ENCODE results near the gene EXOC3L1. TPM values are rescaled to one million over a fixed set of nuclear protein-coding genes. Genes with fewer than 3 reads are reported as not detected.

The EXOC3L1 gene
- total RNA-seq, 1 donor from 2014 or later: 0.45 TPM

DNA sequence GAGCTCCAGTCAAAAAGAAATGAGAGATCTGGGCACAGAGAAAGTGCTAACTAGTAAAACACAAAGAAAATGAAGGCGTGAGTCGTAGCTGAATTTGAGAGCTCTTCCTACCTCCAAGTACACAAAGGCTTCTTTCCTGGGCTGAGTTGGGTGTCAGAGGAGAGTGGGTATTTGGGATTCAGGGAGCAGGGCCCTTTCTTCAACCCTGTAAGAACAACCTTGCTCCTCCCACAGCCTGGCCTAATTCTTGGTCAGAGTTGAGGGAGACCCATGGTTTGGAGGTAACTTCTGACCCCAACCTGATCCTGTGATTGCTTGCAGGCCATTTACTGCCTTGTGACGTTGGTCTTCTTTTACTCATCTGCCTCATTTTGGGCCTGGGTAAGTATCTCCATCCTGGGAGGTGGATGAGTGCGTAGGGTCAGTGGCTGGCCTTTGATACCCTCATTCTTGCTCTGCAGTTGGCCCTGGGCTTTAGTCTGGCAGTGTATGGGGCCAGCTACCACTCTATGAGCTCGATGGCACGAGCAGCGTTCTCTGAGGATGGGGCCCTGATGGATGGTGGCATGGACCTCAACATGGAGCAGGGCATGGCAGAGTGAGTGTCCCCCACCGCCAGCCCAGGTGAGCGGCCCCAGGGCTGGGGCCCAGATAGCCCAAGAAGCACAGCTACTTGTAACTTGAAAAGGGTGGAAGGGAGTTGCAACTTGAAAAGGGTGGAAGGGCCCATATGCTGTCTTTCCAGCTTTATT is 38.3 kb upstream of the EXOC3L1 start:
- FAIRE-seq (no peak), DNase-seq (ENCODE audit: low read depth) (no peak)
- no peaks in the 10 kb centered on the region for H3K9me3 ChIP-seq (ENCODE audit: insufficient read depth, low read depth, low read length)
- TF ChIP-seq EZH2 (IDR thresholded peaks at IDR 0.05; ENCODE audit: insufficient read depth, low read length) (no peak), CTCF (IDR thresholded peaks at IDR 0.05; ENCODE audit: insufficient read depth, low read depth, low read length) (no peak)
- Mint-ChIP-seq H3K27ac (ENCODE audit: unreplicated experiment) (peak overlapping the region; percentile 98), H3K27me3 (ENCODE audit: low read depth, unreplicated experiment) (no peaks in the 10 kb centered on the region), H3K36me3 (ENCODE audit: low read depth, unreplicated experiment) (peaks cover 7% of the 10 kb centered on the region), H3K4me3 (ENCODE audit: unreplicated experiment) (peak overlapping the region; percentile 99), H3K9me3 (ENCODE audit: unreplicated experiment) (no peaks in the 10 kb centered on the region), H3K4me1 (ENCODE audit: low read depth, unreplicated experiment) (peaks cover 3% of the 10 kb centered on the region)
- no peak overlapping the region for H3K27ac ChIP-seq (ENCODE audit: low read depth, low read length)
- H3K4me3 ChIP-seq (ENCODE audit: insufficient read depth, low read depth, low read length): peak overlapping the region; percentile 92
- H3K4me1 ChIP-seq (ENCODE audit: insufficient read depth, low read length): peaks cover 20% of the 10 kb centered on the region
- peak overlapping the region; percentile 94 for H3K4me2 ChIP-seq (ENCODE audit: low read length)
- peak overlapping the region; percentile 96 for H3K9ac ChIP-seq (ENCODE audit: low read length)
- H4K20me1 ChIP-seq (ENCODE audit: insufficient read depth, low read length): peaks cover 31% of the 10 kb centered on the region
- H3K27me3 ChIP-seq (ENCODE audit: insufficient read depth, low read length): no peaks in the 10 kb centered on the region
- no peak overlapping the region for H2AFZ ChIP-seq (ENCODE audit: low read depth, low read length)
- H3K36me3 ChIP-seq (ENCODE audit: insufficient read depth, low read length): peaks cover 35% of the 10 kb centered on the region
- H3K79me2 ChIP-seq (ENCODE audit: insufficient read depth, low read length): peaks cover 50% of the 10 kb centered on the region

DNA sequence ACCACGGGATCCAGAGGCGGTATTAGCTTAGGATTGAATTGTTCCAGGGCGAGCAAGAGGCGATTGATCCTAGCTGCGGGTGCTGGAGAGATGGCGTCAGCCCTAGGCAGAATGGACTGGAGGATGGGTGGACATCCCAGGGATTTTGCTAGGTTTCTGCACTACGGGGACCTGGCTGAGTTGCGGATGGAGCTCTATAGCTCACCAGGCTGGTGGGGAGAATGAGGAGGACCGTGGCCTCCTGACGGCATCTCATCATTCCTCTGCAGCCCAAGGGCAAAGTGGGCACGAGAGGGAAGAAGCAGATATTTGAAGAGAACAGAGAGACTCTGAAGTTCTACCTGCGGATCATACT is 37.6 kb upstream of the EXOC3L1 start:
- FAIRE-seq: no peak
- Mint-ChIP-seq H3K36me3 (ENCODE audit: low read depth, unreplicated experiment) (peaks cover 9% of the 10 kb centered on the region), H3K27me3 (ENCODE audit: low read depth, unreplicated experiment) (no peaks in the 10 kb centered on the region), H3K9me3 (ENCODE audit: unreplicated experiment) (no peaks in the 10 kb centered on the region), H3K27ac (ENCODE audit: unreplicated experiment) (peak overlapping the region; percentile 98), H3K4me3 (ENCODE audit: unreplicated experiment) (peak overlapping the region; percentile 99), H3K4me1 (ENCODE audit: low read depth, unreplicated experiment) (peaks cover 3% of the 10 kb centered on the region)
- Histone ChIP-seq H3K27me3 (ENCODE audit: insufficient read depth, low read length) (no peaks in the 10 kb centered on the region), H3K9me3 (ENCODE audit: insufficient read depth, low read depth, low read length) (no peaks in the 10 kb centered on the region), H3K27ac (ENCODE audit: low read depth, low read length) (peak overlapping the region; percentile 80), H3K4me1 (ENCODE audit: insufficient read depth, low read length) (peaks cover 20% of the 10 kb centered on the region), H4K20me1 (ENCODE audit: insufficient read depth, low read length) (peaks cover 31% of the 10 kb centered on the region), H3K79me2 (ENCODE audit: insufficient read depth, low read length) (peaks cover 50% of the 10 kb centered on the region), H3K4me3 (ENCODE audit: insufficient read depth, low read depth, low read length) (peak overlapping the region; percentile 92), H3K36me3 (ENCODE audit: insufficient read depth, low read length) (peaks cover 35% of the 10 kb centered on the region), H3K9ac (ENCODE audit: low read length) (peak overlapping the region; percentile 96), H2AFZ (ENCODE audit: low read depth, low read length) (peak overlapping the region; percentile 63), H3K4me2 (ENCODE audit: low read length) (peak overlapping the region; percentile 94)
- TF ChIP-seq CTCF (IDR thresholded peaks at IDR 0.05; ENCODE audit: insufficient read depth, low read depth, low read length): no peak
- no peak for TF ChIP-seq EZH2 (IDR thresholded peaks at IDR 0.05; ENCODE audit: insufficient read depth, low read length)
- no peak for DNase-seq (ENCODE audit: low read depth)

Measured in astrocyte (in vitro differentiated cells and primary cell).